GM18505 (cell line): Measurements from ENCODE around the gene AOX1.
"Not testable (repeated sequence)": the region's sequence is repeated elsewhere in the genome, so short reads cannot be mapped to it uniquely, and the experiment has no call there.

ENCODE experiments used
- ATAC-seq: cut with Tn5 transposase; IDR thresholded peaks from one replicate; pipeline ENCODE4 v1.9.1; 2021; ENCODE audit not compliant: unreplicated experiment
- POLR2A ChIP-seq: IDR thresholded peaks from 4 replicates; pipeline ENCODE4 v1.6.1; 2011; ENCODE audit warnings: borderline replicate concordance; ENCODE audit not compliant: insufficient read depth, insufficient read length; ENCODE audit errors: extremely low read depth

The AOX1 gene

GRCh38 chr2:200627110-200627770 lies 41.4 kb downstream of the AOX1 start:
- no peak for TF ChIP-seq POLR2A
- no peak for ATAC-seq

DNA sequence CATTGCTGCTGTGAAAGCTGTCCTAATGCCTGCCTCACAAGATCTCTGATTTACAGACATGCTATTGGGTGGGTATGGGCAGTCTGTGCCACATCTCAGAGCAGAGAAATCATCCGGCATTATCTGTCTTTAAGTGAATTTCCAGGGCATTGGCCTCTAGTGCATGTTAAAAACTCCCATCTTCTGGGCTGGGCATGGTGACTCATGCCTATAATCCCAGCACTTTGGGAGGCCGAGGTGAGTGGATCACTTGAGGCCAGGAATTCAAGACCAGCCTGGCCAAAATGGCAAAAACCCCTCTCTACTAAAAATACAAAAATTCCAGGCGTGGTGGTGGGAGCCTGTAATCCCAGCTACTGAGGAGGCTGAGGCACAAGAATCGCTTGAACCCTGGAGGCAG lies 42.6 kb downstream of the AOX1 start:
- not testable (repeated sequence) for ATAC-seq

GRCh38 chr2:200631287-200631686 lies 45.5 kb downstream of the AOX1 start:
- TF ChIP-seq POLR2A = no peak
- ATAC-seq = no peak

- no peak for ATAC-seq
- no peak for TF ChIP-seq POLR2A
Measured at GRCh38 chr2:200634231-200634964, 48.6 kb downstream of the AOX1 start.

DNA sequence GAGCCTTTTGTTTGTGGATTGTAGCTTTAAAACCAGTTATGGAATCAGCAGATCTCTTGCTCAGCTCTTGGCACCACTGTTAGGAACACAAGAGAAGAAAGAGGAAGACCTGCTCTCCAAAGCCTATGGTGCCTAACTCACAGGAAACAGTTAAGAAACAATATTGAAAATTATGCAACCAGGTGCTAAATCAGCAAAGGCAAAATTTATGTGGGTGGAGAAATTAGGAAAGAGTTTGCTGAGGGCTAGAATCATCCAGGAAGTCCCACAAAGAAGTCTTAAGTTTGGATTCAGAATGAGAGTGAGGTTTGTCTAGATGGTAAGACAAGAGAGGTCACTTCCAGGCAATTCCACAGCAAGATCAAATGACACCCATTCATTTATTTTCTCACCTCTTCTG lies 49.4 kb downstream of the AOX1 start:
- no peak for TF ChIP-seq POLR2A
- no peak for ATAC-seq

- no peak for ATAC-seq
- TF ChIP-seq POLR2A = no peak
Measured at GRCh38 chr2:200637901-200638300, 52.1 kb downstream of the AOX1 start.

DNA sequence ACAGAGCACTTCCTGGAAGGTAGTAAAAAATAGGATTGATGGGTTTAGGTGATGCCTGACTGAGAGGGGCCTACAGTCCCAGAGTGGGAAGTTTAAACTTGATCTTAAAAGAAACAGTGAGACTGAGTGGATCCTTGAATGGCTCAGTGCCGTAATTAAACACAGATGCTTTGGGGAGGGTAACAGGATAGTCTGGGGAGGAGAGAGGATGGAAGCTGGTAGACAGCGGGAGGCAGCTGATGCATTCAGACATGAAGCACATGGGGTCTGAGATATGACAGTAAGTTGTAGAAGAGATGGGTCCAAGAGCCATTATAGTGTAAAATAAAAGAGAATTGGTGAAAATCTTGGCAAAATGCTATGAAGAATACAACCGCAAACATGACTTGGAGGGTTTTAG lies 54.4 kb downstream of the AOX1 start:
- TF ChIP-seq POLR2A = no peak
- no peak for ATAC-seq

DNA sequence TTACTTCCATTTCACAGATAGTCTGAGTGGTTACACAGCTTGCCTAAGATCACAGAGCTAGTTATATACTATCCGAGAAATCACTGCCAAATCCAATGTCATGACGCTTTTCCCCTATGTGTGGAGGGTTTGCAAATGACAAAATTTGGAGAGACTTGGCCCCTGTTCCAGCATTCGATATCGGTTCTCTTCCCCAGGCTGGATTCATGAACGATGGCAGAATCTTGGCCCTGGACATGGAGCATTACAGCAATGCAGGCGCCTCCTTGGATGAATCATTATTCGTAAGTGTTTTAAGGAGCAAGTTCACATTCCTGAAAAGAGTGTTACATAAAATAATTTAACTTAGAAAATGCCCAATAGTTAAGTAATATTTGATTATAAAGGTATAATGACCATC lies 55.1 kb downstream of the AOX1 start:
- TF ChIP-seq POLR2A = no peak
- no peak for ATAC-seq

GRCh38 chr2:200648518-200649281 lies 62.9 kb downstream of the AOX1 start:
- ATAC-seq = not testable (repeated sequence)

DNA sequence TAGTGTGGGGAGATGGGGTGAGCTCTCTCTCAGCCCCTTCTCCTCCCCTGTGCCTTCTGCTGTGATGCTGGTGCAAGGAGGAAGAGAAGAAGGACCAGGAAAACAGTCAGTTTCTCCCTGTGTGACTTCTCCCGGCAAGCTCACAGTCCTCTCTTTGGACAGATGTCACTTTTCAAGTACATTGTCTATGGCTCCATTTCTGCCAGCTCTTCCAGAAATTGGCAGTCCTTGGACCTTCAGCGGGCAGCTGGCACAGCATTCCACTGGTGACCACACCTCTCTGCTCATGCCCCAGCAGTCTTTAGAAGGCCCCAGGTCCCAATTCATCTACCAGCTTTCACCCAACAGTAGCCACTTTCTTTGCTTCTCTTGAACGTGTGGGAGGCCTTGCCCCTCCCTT lies 63.9 kb downstream of the AOX1 start:
- no peak for TF ChIP-seq POLR2A
- ATAC-seq = no peak

- ATAC-seq = no peak
- no peak for TF ChIP-seq POLR2A
Measured at GRCh38 chr2:200650195-200650594, 64.4 kb downstream of the AOX1 start.

DNA sequence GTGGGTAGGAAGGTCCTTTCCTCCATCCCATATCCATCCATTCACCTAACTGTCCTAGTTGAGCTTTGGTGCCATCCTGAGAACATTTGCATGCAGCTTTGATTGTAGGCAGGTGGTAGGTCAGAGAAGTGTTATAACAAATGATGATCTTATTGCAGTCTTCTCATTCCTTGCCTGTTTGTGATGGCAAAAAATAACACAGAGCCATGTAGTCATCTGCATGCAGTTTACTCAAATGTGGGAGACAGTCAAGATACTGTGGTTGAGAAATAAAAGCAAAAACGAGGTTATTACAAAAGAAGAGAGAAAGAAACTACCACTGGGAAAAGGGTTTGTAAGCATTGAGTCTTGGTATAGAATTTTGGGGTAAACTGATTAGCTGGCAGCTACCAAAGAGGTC lies 66.3 kb downstream of the AOX1 start:
- TF ChIP-seq POLR2A = no peak
- ATAC-seq = no peak

- no peak for TF ChIP-seq POLR2A
- no peak for ATAC-seq
Measured at GRCh38 chr2:200653021-200653420, 67.2 kb downstream of the AOX1 start.

GRCh38 chr2:200654823-200655222 lies 69.0 kb downstream of the AOX1 start:
- no peak for ATAC-seq
- TF ChIP-seq POLR2A = no peak

- no peak for TF ChIP-seq POLR2A
- ATAC-seq = no peak
Measured at GRCh38 chr2:200655918-200656580, 70.2 kb downstream of the AOX1 start.
